Naive B cell (primary cell): Measurements from ENCODE around the gene SLC2A4RG. TPM values are rescaled to one million over a fixed set of nuclear protein-coding genes. Genes with fewer than 3 reads are reported as not detected.
"Not testable (repeated sequence)": the region's sequence is repeated elsewhere in the genome, so short reads cannot be mapped to it uniquely, and the experiment has no call there.

Experiments
- ATAC-seq, 2 donors: fragments of 150-1000 bp; cut with Tn5 transposase; 2 replicates each; pipeline ENCODE4 v1.10.0; 2021; ENCODE audit warnings: low read depth in 2 of 2, mild to moderate bottlenecking in 2 of 2, moderate library complexity in 2 of 2
- DNase-seq: peaks from one replicate; pipeline ENCODE4 v3.0.0; 2022
- H3K27ac Mint-ChIP-seq, 6 donors: one replicate each; pipeline ENCODE4 v1.8.0; 2020 to 2022; ENCODE audit warnings: mild to moderate bottlenecking in 6 of 6, mixed read lengths in 6 of 6, moderate library complexity in 5 of 6, inconsistent platforms in 2 of 6
- H3K27me3 Mint-ChIP-seq, 3 donors: one replicate each; pipeline ENCODE4 v1.8.0; 2021 to 2022; ENCODE audit warnings: mixed read lengths in 3 of 3, mild to moderate bottlenecking in 1 of 3
- H3K36me3 Mint-ChIP-seq, 2 donors: one replicate each; pipeline ENCODE4 v1.8.0; 2020 to 2022; ENCODE audit warnings: mixed read lengths in 2 of 2, inconsistent platforms in 1 of 2, mild to moderate bottlenecking in 1 of 2
- H3K4me1 Mint-ChIP-seq, 3 donors: one replicate each; pipeline ENCODE4 v1.8.0; 2020 to 2022; ENCODE audit warnings: mixed read lengths in 3 of 3, inconsistent platforms in 1 of 3, mild to moderate bottlenecking in 1 of 3, moderate library complexity in 1 of 3
- H3K4me3 Mint-ChIP-seq, 8 donors: one replicate each; pipeline ENCODE4 v1.8.0; 2020 to 2022; ENCODE audit warnings: mild to moderate bottlenecking in 8 of 8, mixed read lengths in 8 of 8, moderate library complexity in 8 of 8, inconsistent platforms in 2 of 8
- H3K9me3 Mint-ChIP-seq, 7 donors: one replicate each; pipeline ENCODE4 v1.8.0; 2020 to 2022; ENCODE audit warnings: mixed read lengths in 7 of 7, mild to moderate bottlenecking in 5 of 7, inconsistent platforms in 2 of 7, moderate library complexity in 1 of 7
- polyA plus RNA-seq, 6 donors: library from polyadenylated mRNA; unstranded; fragments of 300-500 nt; fragmentation: Illumina TruSeq; gene quantifications; one replicate each; pipeline ENCODE4 v1.2.3, GENCODE V29; 2021; ENCODE audit warnings: low read depth in 6 of 6

SLC2A4RG gene
- polyA plus RNA-seq, 6 donors from 2014 or later: 0.36 to 1.4 (median 1.3) TPM; not detected in 1

DNA sequence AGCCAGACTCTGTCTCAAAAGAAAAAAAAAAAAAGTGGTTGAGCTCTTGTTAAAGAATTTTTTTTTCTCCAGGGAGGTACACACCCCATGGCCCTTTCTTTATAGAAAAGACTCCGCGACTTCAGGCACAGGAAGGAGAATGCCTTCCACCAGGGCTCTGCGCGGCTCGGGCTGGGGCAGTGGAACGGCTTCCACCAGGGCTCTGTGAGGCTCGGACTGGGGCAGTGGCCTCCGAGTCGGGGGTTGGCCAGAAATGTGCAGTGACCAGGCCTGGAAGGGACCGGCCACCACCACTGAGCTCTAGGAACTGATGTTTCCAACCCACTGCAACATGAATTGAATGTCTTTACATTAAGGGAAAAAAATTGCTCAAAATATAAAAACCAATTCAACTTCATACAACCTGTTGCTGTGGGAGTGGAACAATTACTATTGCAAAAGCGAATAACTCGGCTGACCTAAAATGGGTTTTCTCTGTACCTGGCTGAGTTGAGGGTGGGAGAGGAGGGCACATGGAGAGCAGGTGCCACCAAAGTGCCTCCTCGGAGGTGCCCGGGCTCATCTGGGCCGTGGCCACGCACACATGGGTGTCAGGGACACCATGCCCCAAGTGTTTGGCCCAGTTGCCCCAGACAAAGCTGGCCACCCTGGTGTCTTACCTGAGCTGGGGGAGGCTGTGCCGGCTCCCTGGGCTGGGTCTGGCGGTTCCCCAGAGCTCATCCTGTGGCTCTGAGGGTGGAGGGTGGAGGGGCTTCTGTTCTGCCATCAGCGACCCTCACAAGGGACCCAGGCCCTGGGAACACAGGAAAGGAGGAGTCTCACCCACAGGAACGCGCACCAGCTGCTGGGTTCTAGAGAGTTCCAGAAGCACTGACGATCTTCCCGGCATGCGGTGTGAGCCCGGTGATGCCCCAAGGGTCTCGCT is 29.3 kb downstream of the SLC2A4RG start:
- H3K4me1 Mint-ChIP-seq: no peaks in the 10 kb centered on the region
- no peaks in the 10 kb centered on the region for H3K36me3 Mint-ChIP-seq
- no peaks in the 10 kb centered on the region for H3K27me3 Mint-ChIP-seq
- no peaks in the 10 kb centered on the region for H3K9me3 Mint-ChIP-seq
- ATAC-seq (no peak), DNase-seq (no peak)
- no peak overlapping the region for H3K27ac Mint-ChIP-seq
- peak overlapping the region in 1 of 8 donors; percentile 22 for H3K4me3 Mint-ChIP-seq

DNA sequence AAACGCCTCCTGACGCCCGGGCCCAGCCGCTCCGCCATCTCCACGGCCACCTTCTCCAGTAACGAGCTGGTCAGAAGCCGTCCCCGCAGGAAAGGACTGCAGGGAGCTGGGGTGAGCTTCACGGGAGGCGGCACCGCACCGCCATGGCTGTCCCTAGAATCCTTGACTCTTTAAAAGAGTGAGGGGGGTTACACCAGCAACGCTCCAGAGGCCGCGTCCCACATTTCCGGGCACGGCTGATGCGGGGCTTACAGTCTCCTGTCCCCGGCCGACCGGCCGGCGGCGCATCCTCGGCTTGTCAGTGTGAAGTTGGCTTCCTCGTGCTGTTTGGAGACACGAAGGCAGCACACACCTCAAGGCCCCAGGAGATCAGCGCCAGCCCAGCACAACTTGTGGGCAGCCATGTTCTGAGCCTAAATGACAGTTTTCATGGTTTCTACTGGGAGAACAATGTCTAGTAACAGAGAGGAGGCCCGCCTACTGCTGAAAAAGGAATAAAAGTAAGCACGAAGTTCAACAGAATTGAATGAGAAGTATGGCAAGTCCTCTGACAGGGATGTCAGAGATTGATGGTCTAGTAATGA is 30.4 kb downstream of the SLC2A4RG start:
- Mint-ChIP-seq H3K27me3 (no peaks in the 10 kb centered on the region), H3K36me3 (no peaks in the 10 kb centered on the region), H3K4me1 (peaks cover 0 to 2% (median 0%) of the 10 kb centered on the region in 3 donors), H3K4me3 (no peak overlapping the region), H3K27ac (no peak overlapping the region), H3K9me3 (no peaks in the 10 kb centered on the region)
- ATAC-seq (no peak), DNase-seq (no peak)

DNA sequence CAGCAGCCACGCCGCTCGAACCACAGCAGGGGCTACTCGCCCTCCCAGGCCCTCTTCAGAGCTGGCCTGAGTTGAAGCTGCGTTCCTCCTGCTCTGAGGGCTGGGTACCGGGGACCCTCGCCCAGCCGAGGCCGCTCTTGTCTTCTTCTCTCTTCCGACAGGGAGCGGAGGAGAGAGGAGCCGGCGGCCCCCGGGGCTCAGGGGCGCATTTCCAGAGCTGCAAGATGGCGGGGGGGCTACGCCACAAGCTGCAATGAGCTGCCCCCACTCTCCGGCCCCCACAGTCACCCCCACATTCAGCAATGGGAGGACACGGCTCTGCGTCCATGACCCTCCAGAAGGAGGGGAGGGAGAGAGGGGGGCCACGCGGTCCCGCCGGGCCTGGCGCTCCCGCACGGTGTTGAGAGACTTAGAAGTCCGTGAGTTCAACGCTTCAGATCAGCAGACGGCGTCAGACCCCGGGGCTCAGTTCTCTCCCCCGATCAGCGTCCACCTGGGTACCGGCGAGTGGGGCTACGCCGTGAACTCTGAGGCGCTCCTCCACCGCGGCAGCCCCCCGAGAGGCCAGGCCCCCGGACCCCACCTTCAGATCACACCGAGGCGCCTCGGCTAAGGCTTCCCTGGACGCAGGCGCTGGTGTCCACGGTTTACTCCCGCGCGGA is 31.6 kb downstream of the SLC2A4RG start:
- Mint-ChIP-seq H3K27me3 (no peaks in the 10 kb centered on the region), H3K9me3 (no peaks in the 10 kb centered on the region), H3K4me1 (peaks cover 0 to 2% (median 0%) of the 10 kb centered on the region in 3 donors), H3K27ac (no peak overlapping the region), H3K36me3 (no peaks in the 10 kb centered on the region), H3K4me3 (no peak overlapping the region)
- ATAC-seq (no peak), DNase-seq (no peak)

DNA sequence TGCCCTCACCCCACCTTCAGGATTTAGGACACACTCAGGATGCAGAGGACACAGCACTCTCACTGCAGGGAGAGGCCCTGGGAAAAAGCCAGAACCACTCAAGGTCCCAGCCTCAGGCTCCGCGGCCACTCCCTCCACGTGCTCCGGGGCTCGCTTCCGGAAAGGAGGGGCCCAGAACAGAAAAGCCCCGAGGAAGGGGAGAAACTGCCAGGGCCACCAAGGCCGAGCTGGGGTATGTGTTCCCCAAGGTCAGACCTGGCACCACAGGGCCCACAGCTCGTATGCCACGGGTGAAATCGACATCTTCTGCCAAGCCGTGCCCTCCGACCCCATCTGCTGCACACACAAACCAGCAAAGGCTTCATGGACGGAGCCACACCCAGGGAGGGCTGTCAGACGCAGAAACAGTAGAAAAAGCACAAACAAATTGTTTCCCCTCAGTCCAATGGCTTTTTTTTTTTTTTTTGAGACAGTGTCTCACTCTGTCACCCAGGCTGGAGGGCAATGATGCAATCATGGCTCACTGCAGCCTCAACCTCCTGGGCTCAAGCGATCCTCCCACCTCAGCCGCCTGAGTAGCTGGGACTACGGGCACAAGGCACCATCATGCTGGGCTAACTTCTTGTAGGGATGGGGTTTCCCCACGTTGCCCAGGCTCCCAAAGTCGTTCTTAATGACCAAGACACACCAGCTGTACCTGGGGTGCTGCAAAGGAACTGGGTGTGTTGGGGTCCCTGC is 33.4 kb downstream of the SLC2A4RG start:
- Mint-ChIP-seq H3K4me1 (peaks cover 0 to 2% (median 0%) of the 10 kb centered on the region in 3 donors), H3K27ac (peak overlapping the region in 1 of 6 donors; percentile 19), H3K9me3 (no peaks in the 10 kb centered on the region), H3K27me3 (no peaks in the 10 kb centered on the region), H3K4me3 (no peak overlapping the region), H3K36me3 (no peaks in the 10 kb centered on the region)
- DNase-seq: no peak
- ATAC-seq: no peak

DNA sequence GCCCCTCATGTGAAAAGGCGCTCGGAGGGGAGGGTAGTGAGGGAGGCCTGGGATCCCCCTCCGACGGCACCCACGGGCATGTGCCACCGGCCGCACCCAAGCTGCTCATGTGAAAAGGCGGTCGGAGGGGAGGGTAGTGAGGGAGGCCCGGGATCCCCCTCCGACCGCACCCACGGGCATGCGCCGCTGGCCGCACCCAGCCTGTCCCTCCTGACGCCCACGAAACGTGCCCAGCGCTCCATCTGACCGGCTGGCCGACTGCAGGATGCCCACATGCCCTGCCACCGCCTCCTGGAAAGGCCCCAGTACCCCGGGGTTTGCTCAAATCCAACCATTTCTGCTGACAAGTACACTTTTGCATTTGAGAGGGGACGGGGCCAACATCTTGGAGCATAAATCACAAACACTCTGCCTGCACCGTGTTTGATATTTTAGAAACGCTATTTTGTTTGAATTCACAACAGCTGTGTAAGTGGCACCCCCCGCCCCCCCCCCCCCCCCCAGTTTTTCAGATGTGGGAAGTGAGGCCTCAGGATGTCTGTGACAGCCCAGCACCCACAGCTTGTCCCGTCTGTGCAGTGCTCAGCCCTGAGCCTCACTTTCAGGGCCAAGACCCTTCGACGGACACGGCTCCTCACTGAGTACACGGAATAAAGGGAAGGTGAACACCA is 34.1 kb downstream of the SLC2A4RG start:
- Mint-ChIP-seq H3K4me1 (peaks cover 0 to 2% (median 0%) of the 10 kb centered on the region in 3 donors), H3K27ac (no peak overlapping the region), H3K27me3 (no peaks in the 10 kb centered on the region), H3K4me3 (no peak overlapping the region), H3K36me3 (no peaks in the 10 kb centered on the region), H3K9me3 (no peaks in the 10 kb centered on the region)
- ATAC-seq (no peak), DNase-seq (no peak)

DNA sequence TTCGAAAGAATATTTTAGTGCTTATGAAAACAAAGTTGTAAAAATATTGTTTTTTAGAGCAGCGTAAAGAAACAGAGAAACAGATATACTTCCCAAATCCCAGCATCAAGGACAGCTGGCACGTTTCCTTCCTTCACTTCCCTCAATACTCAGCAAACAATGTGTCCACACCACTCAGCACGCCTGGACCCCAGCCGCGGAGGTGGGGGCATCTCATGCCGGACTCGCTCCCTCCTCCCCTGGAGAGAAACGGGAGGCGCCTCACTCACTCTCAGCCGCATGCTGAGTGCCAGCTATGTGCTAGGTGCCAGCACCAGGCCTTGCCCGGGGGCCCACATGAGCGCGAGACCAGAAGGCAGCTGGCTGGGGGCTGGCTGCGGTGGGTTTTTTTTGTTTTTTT is 34.7 kb downstream of the SLC2A4RG start:
- Mint-ChIP-seq H3K36me3 (no peaks in the 10 kb centered on the region), H3K9me3 (no peaks in the 10 kb centered on the region), H3K4me3 (peak overlapping the region in 1 of 8 donors; percentile 36), H3K4me1 (peaks cover 0 to 2% (median 0%) of the 10 kb centered on the region in 3 donors), H3K27me3 (no peaks in the 10 kb centered on the region), H3K27ac (no peak overlapping the region)
- no peak for ATAC-seq
- DNase-seq: no peak

DNA sequence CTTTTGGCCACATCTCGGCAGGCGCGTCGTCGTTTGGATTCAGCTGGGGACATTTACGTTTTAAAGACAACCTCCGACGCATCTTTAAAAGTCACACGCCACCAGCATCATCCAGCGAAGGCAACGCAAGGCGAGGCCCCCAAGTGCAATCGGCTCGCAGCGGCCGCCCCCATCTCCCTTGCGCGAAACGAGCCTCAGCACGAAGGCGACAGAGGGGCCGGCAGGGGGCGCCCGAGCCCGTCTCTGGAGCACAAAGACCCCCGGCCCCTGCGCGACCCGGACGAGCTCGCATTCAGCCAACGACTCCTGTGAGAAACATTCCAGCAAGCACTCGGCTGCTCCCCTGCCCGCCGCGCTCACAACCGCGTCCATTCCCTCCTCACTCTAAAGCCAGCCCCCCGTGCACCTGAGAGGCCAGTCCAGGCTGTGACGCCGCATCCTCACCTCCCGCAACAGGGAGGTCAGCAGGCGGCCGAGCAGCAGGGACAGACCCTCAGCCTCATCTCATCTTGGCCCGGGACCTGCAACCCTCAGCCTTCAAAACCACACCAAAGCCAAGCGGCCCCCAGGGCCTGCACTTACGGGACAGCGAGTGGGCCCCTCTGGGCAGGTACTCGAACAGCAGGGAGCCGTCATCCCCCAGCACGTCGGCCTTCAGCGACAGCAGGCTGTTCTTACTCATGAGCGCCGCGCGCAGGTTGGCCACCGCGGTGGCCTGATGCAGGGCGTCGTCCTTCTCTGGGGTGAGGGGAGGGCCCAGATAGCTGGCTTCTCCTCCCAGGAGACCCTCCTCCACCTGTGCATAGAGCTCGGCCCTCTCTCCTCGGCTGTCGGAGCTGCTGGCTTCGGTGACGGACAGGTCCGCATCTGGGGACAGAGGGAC is 35.8 kb downstream of the SLC2A4RG start:
- H3K4me1 Mint-ChIP-seq: peaks cover 0 to 2% (median 0%) of the 10 kb centered on the region in 3 donors
- no peak overlapping the region for H3K27ac Mint-ChIP-seq
- peak overlapping the region in 2 of 8 donors; percentile 22 to 35 for H3K4me3 Mint-ChIP-seq
- no peaks in the 10 kb centered on the region for H3K27me3 Mint-ChIP-seq
- no peaks in the 10 kb centered on the region for H3K9me3 Mint-ChIP-seq
- peak in 1 of 2 donors; percentile 44 for ATAC-seq
- H3K36me3 Mint-ChIP-seq: no peaks in the 10 kb centered on the region
- no peak for DNase-seq

DNA sequence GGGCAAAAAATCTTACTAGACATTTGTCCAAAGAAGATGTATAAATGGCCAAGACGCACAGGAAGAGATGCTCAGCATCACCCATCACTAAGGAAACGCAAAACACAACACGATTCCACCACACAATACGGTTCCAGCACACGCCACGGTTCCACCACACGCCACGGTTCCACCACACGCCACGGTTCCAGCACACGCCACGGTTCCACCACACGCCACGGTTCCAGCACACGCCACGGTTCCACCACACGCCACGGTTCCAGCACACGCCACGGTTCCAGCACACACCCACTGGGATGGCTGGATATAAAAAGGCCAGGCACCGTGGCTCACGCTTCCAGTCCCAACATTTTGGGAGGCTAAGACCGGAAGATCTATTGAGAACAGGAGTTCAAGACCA is 37.3 kb downstream of the SLC2A4RG start:
- not testable (repeated sequence) for H3K4me1 Mint-ChIP-seq, ATAC-seq

DNA sequence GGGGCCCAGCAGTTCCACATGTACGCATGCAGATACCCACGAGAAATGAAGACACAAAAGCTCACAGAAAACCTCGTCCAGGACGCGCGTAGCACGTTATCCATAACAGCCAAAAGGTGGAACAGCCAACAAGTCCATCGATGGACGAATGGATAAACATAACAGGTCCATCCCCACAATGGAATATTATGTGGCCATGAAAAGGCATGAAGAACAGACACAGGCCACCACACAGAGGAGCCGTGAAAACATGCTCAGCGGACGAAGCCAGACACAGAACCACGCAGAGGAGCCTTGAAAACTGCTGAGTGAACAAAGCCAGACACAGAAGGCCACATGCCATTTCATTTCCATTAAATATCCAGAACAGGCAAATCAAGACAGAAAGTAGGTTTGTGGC is 38.0 kb downstream of the SLC2A4RG start:
- ATAC-seq: no peak
- no peaks in the 10 kb centered on the region for H3K27me3 Mint-ChIP-seq
- H3K9me3 Mint-ChIP-seq: no peaks in the 10 kb centered on the region
- H3K36me3 Mint-ChIP-seq: no peaks in the 10 kb centered on the region
- peaks cover 0 to 2% (median 0%) of the 10 kb centered on the region in 3 donors for H3K4me1 Mint-ChIP-seq
- H3K27ac Mint-ChIP-seq: peak overlapping the region in 1 of 6 donors; percentile 84
- H3K4me3 Mint-ChIP-seq: no peak overlapping the region
- no peak for DNase-seq

More for the DNA sequence above, 37.3 kb downstream of the SLC2A4RG start:
- H3K27ac Mint-ChIP-seq, H3K9me3 Mint-ChIP-seq, DNase-seq, H3K36me3 Mint-ChIP-seq, H3K27me3 Mint-ChIP-seq: not testable (repeated sequence)
- peak overlapping the region in 1 of 8 donors; percentile 66 for H3K4me3 Mint-ChIP-seq

DNA sequence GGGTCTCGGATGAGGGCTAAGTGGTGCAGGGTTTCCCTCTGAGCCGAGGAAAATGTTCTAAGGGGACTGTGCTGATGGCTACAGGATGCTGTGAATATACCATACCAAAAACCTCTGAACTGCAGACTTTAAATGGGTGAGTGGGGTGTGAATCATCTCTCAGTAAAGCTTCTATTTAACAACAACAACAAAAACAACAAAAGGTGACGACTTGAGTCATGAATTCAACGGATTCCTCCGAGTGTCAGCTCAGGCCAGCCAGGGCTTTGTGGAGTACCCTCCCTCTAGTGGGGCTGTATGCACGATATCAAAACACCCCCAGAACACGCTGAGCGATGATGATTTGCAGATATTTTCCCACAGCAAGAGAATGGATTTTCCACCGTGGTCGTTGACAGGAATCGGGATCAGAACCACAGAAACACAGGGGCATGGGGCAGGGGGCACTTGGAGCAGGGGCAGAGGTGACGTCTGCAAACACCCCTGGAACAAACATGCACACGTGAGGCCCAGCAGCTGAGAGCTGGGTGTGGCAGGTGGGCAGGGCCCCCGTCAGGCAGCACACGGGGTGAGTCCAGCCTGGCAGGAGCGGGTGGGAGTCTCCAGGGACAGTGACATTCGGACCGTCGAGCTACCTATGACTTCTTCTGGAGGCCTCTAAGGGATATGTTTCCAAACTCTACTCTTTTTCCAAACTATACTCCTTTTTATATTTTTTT is 38.6 kb downstream of the SLC2A4RG start:
- Mint-ChIP-seq H3K4me1 (peaks cover 0 to 2% (median 0%) of the 10 kb centered on the region in 3 donors), H3K9me3 (no peaks in the 10 kb centered on the region), H3K27ac (peak overlapping the region in 1 of 6 donors; percentile 54), H3K27me3 (no peaks in the 10 kb centered on the region), H3K36me3 (no peaks in the 10 kb centered on the region), H3K4me3 (peak overlapping the region in 1 of 8 donors; percentile 61)
- ATAC-seq (no peak), DNase-seq (no peak)

DNA sequence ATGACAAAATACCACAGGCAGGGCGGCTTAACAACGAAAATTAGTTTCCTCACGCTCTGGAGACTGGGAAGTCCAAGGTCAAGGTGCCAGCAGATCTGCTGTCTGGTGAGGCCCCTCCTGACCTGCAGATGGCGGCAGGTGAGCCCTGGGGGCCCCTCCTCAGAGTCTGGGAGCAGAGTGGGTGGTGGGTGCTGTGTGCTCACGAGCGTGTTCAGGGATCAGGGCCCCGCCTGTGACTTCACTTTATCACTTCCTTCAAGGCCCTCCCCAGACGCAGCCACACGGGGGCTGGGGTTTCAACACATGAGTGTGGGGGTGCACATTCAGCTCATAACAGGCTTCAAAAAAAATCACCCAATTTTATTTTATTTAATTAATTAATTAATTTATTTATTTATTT is 39.3 kb downstream of the SLC2A4RG start:
- H3K9me3 Mint-ChIP-seq: no peaks in the 10 kb centered on the region
- no peak overlapping the region for H3K4me3 Mint-ChIP-seq
- no peaks in the 10 kb centered on the region for H3K36me3 Mint-ChIP-seq

More for the DNA sequence above, 39.3 kb downstream of the SLC2A4RG start:
- no peaks in the 10 kb centered on the region for H3K27me3 Mint-ChIP-seq
- H3K27ac Mint-ChIP-seq: peak overlapping the region in 1 of 6 donors; percentile 12
- ATAC-seq (no peak), DNase-seq (no peak)
- peaks cover 0 to 2% (median 0%) of the 10 kb centered on the region in 3 donors for H3K4me1 Mint-ChIP-seq
